Keratinocyte (primary cell): ENCODE measurements around the gene CCDC7. TPM values are rescaled to one million over a fixed set of nuclear protein-coding genes. Genes with fewer than 3 reads are reported as not detected.

ENCODE experiments used
- DNase-seq: peaks from one replicate; pipeline ENCODE4 v3.0.0-alpha.2; 2011; ENCODE audit warnings: low read depth, missing footprints, low spot score
- FAIRE-seq: peaks from 2 replicates; lab custom pipeline; 2011; peaks lifted over from hg19 to GRCh38; lab: Jason Lieb, UNC
- H2AFZ ChIP-seq: 2 replicates; pipeline ENCODE4 v1.6.0; 2012; ENCODE audit warnings: low read length, control low read depth, inconsistent platforms; ENCODE audit not compliant: control insufficient read depth
- H3K27ac ChIP-seq: 2 replicates; pipeline ENCODE4 v1.5.1; 2011; ENCODE audit warnings: low read length; ENCODE audit not compliant: control insufficient read depth, insufficient read depth
- H3K27me3 ChIP-seq: 3 replicates; pipeline ENCODE4 v1.6.0; 2011; ENCODE audit warnings: low read length; ENCODE audit not compliant: control insufficient read depth, insufficient read depth; ENCODE audit errors: extremely low read depth
- H3K36me3 ChIP-seq, 2 experiments: 2 replicates in 1 of 2; 3 replicates in 1 of 2; pipeline ENCODE4 v1.5.1; 2011; ENCODE audit warnings: low read length in 2 of 2, mild to moderate bottlenecking in 1 of 2; ENCODE audit not compliant: control insufficient read depth in 2 of 2, insufficient read depth in 2 of 2; ENCODE audit errors: extremely low read depth in 1 of 2
- H3K4me1 ChIP-seq: 3 replicates; pipeline ENCODE4 v1.5.1; 2011; ENCODE audit warnings: low read length; ENCODE audit not compliant: control insufficient read depth, insufficient read depth; ENCODE audit errors: extremely low read depth
- H3K4me2 ChIP-seq: 3 replicates; pipeline ENCODE4 v1.6.0; 2011; ENCODE audit warnings: low read depth, low read length; ENCODE audit not compliant: control insufficient read depth, insufficient read depth; ENCODE audit errors: extremely low read depth
- H3K4me3 ChIP-seq, 3 experiments: fragments of 200-600 bp in 1 of 3; sonication (generic) in 1 of 3; 2 replicates in 2 of 3; 3 replicates in 1 of 3; pipeline ENCODE4 v1.5.1; 2011 to 2016; ENCODE audit warnings: low read length in 3 of 3, mild to moderate bottlenecking in 3 of 3, control low read depth in 2 of 3, inconsistent platforms in 1 of 3, low read depth in 1 of 3, mixed read lengths in 1 of 3, mixed run types in 1 of 3, moderate library complexity in 1 of 3; ENCODE audit not compliant: control insufficient read depth in 2 of 3, insufficient read depth in 2 of 3; ENCODE audit errors: extremely low read depth in 1 of 3
- H3K79me2 ChIP-seq: 2 replicates; pipeline ENCODE4 v1.6.0; 2012; ENCODE audit warnings: low read length; ENCODE audit not compliant: control insufficient read depth, insufficient read depth
- H3K9ac ChIP-seq: 3 replicates; pipeline ENCODE4 v1.6.0; 2011; ENCODE audit warnings: low read length; ENCODE audit not compliant: control insufficient read depth, insufficient read depth; ENCODE audit errors: extremely low read depth
- H3K9me1 ChIP-seq: 3 replicates; pipeline ENCODE4 v1.6.0; 2011; ENCODE audit warnings: low read length; ENCODE audit not compliant: control insufficient read depth, insufficient read depth; ENCODE audit errors: extremely low read depth
- H3K9me3 ChIP-seq: 2 replicates; pipeline ENCODE4 v1.5.1; 2012; ENCODE audit warnings: low read depth, low read length; ENCODE audit not compliant: control insufficient read depth
- H4K20me1 ChIP-seq: 3 replicates; pipeline ENCODE4 v1.6.0; 2011; ENCODE audit warnings: low read length; ENCODE audit not compliant: control insufficient read depth, insufficient read depth; ENCODE audit errors: extremely low read depth
- EZH2 ChIP-seq: IDR thresholded peaks from one replicate; pipeline ENCODE4 v1.6.1; 2012; ENCODE audit warnings: inconsistent platforms, mild to moderate bottlenecking, low read length, moderate library complexity
- dilution Hi-C: fragments of 300-500 bp; cut with MboI; formaldehyde crosslinking; loops from one replicate; pipeline ENCODE4 v1.7.0; 2020; ENCODE audit warnings: low sequenced_read_pairs; ENCODE audit not compliant: extremely low pct_ligation_motif_present
- polyA plus RNA-seq, 5 experiments: library from polyadenylated mRNA; depleted of rRNA in 3 of 5; stranded (reverse) in 3 of 5; stranded (forward) in 1 of 5; unstranded in 1 of 5; fragments of >200 nt; gene quantifications; 1 replicate in 1 of 5; 2 replicates in 3 of 5; 3 replicates in 1 of 5; pipeline versions ENCODE4 v1.2.1 to v1.2.3, GENCODE V29; 2011 to 2012; ENCODE audit warnings: missing spikeins in 2 of 5, low read depth in 1 of 5, low replicate concordance in 1 of 5
- TF ChIP-seq, protein P1 (sequence below), 3 experiments: IDR thresholded peaks in 1 of 3; conservative IDR thresholded peaks in 1 of 3; optimal IDR thresholded peaks in 1 of 3; 2 replicates in 2 of 3; 3 replicates in 1 of 3; pipeline versions ENCODE3 to v1.5.1; 2011; ENCODE audit warnings: low read length in 3 of 3, mild to moderate bottlenecking in 3 of 3, moderate library complexity in 2 of 3, control low read depth in 1 of 3, inconsistent platforms in 1 of 3; ENCODE audit not compliant: insufficient read depth in 2 of 3; ENCODE audit errors: extremely low read depth in 1 of 3

Gene CCDC7
- polyA plus RNA-seq, 1 donor (not counting 4 experiments of a cell fraction or from before 2014, with no cell fraction given) = 1.1 TPM

DNA sequence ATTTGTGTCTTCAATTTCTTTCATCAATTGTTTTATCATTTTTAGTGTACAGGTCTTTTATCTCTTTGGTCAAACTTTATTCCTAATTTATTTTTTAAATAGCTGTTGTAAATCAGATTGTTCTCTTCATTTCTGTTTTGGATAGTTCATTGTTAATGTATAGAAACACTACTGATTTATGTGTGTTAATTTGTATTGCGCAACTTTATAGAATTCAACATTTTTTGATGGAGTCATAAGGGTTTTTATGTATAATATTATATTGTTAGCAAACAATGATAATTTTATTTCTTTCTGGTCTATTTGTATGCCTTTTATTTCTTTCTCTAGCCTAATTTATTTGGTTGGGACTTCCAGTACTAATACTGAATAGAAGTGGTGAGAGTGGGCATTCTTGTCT, 181.2 kb downstream of the CCDC7 start:
- Histone ChIP-seq H3K4me3 (no peak overlapping the region), H3K27ac (no peak overlapping the region), H3K4me1 (no peaks in the 10 kb centered on the region), H3K4me2 (no peak overlapping the region), H3K9ac (no peak overlapping the region), H2AFZ (no peak overlapping the region), H3K36me3 (no peaks in the 10 kb centered on the region), H3K27me3 (no peaks in the 10 kb centered on the region), H3K9me1 (no peaks in the 10 kb centered on the region), H3K79me2 (no peaks in the 10 kb centered on the region), H3K9me3 (no peaks in the 10 kb centered on the region), H4K20me1 (no peaks in the 10 kb centered on the region)
- no peak for TF ChIP-seq EZH2
- TF ChIP-seq, protein P1, sequence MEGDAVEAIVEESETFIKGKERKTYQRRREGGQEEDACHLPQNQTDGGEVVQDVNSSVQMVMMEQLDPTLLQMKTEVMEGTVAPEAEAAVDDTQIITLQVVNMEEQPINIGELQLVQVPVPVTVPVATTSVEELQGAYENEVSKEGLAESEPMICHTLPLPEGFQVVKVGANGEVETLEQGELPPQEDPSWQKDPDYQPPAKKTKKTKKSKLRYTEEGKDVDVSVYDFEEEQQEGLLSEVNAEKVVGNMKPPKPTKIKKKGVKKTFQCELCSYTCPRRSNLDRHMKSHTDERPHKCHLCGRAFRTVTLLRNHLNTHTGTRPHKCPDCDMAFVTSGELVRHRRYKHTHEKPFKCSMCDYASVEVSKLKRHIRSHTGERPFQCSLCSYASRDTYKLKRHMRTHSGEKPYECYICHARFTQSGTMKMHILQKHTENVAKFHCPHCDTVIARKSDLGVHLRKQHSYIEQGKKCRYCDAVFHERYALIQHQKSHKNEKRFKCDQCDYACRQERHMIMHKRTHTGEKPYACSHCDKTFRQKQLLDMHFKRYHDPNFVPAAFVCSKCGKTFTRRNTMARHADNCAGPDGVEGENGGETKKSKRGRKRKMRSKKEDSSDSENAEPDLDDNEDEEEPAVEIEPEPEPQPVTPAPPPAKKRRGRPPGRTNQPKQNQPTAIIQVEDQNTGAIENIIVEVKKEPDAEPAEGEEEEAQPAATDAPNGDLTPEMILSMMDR (optimal IDR thresholded peaks at IDR 0.05 in 1 of 3, IDR thresholded peaks at IDR 0.05 in 1 of 3, conservative IDR thresholded peaks at IDR 0.05 in 1 of 3; ENCODE audit: extremely low read depth in 1 of 3, insufficient read depth in 2 of 3, low read length in 3 of 3) = no peak
- dilution Hi-C loops = no loop called here
- DNase-seq (no peak), FAIRE-seq (no peak)

DNA sequence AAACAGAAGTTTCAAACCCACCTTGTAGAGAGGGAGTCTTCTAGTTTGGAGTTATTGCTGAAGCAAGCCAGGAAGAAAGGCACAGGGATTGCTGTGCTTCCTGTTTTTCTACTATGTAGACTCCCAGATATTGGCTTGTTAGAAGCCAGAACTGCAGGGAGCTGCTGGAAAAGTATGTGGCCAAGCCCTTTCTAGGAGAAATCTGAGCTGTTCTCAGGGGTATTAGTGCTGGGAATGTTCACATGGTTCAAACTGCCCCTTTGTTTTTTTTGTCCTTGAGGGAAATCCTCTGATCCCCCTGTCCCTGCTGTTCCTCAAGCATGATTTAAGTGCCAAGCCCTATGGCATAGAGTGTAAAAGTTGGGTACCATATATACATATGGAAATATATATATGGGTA, 184.0 kb downstream of the CCDC7 start:
- Histone ChIP-seq H3K36me3 (no peaks in the 10 kb centered on the region), H3K4me3 (no peak overlapping the region), H4K20me1 (no peaks in the 10 kb centered on the region), H3K27me3 (no peaks in the 10 kb centered on the region), H3K79me2 (no peaks in the 10 kb centered on the region), H3K9ac (no peak overlapping the region), H3K4me1 (no peaks in the 10 kb centered on the region), H2AFZ (no peak overlapping the region), H3K9me3 (no peaks in the 10 kb centered on the region), H3K27ac (no peak overlapping the region), H3K4me2 (no peak overlapping the region), H3K9me1 (no peaks in the 10 kb centered on the region)
- DNase-seq (no peak), FAIRE-seq (no peak)
- no peak for TF ChIP-seq EZH2
- TF ChIP-seq, protein P1 (optimal IDR thresholded peaks at IDR 0.05 in 1 of 3, IDR thresholded peaks at IDR 0.05 in 1 of 3, conservative IDR thresholded peaks at IDR 0.05 in 1 of 3; ENCODE audit: extremely low read depth in 1 of 3, insufficient read depth in 2 of 3, low read length in 3 of 3) = no peak
- dilution Hi-C loops = no loop called here
